ENCODE results near the gene TRIM31. TPM values are rescaled to one million over a fixed set of nuclear protein-coding genes. Genes with fewer than 3 reads are reported as not detected.
"Not testable (repeated sequence)": the region's sequence is repeated elsewhere in the genome, so short reads cannot be mapped to it uniquely, and the experiment has no call there.

Gene TRIM31
- total RNA-seq, 1 donor from 2014 or later, result not detected

DNA sequence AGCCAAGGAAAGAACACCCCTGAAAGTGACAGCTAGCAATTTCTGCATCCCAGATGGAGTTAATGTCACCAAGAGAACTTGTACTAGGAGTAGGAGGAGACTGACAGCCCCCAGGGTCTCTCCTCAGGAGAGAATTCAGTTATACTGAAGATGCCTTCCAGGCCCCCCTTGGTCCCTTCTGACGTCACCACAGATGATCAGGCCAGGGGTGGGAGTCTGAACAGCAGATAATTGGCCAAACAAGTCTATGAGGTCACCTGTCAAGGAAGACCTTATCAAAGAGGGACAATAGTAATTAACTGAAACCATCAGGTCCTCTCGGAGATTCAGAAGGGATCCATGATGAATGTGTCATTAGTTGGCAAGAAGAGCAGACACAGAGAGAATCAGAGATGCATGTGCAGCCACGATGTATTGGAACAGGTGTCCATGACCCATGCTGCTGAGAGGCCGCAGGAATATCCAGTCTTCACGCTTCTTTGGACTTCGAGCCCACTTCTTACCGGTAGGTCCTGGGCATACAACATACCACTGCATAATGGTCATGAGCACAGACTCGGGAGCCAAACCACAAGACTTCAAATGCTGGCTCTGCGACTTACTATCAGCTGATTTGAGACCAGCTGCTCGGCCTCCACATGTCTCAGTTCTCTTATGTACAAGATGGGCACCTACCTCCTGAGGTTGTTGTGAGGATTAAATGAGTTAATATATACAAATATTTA is 37.9 kb upstream of the TRIM31 start:
- intact Hi-C loops (cut with DNase I), result no loop called here
- DNase-seq (ENCODE audit: low spot score), result no peak

GRCh38 chr6:30149858-30150550 is 37.1 kb upstream of the TRIM31 start:
- intact Hi-C loops (cut with DNase I), result no loop called here
- DNase-seq (ENCODE audit: low spot score), result no peak

- intact Hi-C loops (cut with DNase I), result no loop called here
- no peak for DNase-seq (ENCODE audit: low spot score)
These were observed 36.3 kb upstream of the TRIM31 start for GRCh38 chr6:30149234-30149633.

- DNase-seq (ENCODE audit: low spot score), result no peak
- intact Hi-C loops (cut with DNase I), result no loop called here
These were observed 34.2 kb upstream of the TRIM31 start for GRCh38 chr6:30147096-30147495.

DNA sequence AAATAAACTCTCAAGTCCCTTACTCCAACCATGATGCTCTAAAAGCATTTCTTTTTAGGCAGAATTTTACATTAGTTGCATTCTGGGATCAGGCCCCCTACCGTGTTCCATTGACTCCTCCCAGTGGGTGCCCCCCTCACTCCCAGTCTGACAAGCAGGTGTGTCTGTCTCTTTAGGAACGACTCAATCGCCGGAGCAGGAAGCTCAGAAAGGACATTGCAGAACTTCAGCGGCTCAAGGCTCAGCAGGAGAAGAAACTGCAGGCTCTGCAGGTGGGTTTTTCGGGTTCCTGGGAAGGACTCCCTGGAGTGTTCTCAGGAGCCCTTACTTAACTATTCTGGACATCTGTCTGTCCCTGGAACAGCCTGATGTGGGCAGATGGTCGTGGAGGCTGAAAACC is 32.9 kb upstream of the TRIM31 start:
- no peak for DNase-seq (ENCODE audit: low spot score)
- intact Hi-C loops (cut with DNase I), result no loop called here

DNA sequence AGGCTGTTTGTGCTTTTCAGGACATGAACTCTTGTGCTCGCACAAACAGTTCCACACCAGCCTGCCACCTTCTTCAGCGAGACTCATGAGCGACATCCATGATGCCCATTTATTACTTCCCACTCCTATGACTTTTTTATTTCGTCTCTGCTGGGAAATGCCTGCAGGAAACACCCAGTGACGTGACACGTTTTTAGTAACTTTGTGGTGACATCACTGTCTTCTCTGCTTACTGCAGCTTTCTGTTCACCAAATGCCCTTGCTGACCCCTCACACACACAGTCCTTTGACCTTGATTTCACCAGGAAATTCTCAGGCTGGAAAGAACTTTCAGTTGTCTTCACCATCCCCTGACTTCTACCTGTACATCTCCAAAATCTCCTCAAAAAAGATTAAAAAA is 31.9 kb upstream of the TRIM31 start:
- DNase-seq (ENCODE audit: low spot score), result no peak
- intact Hi-C loops (cut with DNase I), result no loop called here

- no peak for DNase-seq (ENCODE audit: low spot score)
- intact Hi-C loops (cut with DNase I), result no loop called here
These were observed 30.9 kb upstream of the TRIM31 start for GRCh38 chr6:30143780-30144179.

- DNase-seq (ENCODE audit: low spot score), result no peak
- intact Hi-C loops (cut with DNase I), result no loop called here
These were observed 29.8 kb upstream of the TRIM31 start for GRCh38 chr6:30142665-30143064.

DNA sequence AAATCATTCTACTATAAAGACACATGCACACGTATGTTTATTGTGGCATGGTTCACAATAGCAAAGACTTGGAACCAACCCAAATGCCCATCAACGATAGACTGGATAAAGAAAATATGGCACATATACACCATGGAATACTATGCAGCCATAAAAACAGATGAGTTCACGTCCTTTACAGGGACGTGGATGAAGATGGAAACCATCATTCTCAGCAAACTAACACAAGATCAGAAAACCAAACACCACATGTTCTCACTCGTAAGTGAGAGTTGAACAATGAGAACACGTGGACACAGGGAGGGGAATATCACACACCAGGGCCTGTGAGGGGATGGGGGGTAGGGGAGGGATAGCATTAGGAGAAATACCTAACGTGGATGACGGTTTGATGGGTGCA is 27.4 kb upstream of the TRIM31 start:
- intact Hi-C loops (cut with DNase I); DNase-seq (ENCODE audit: low spot score): not testable (repeated sequence)

DNA sequence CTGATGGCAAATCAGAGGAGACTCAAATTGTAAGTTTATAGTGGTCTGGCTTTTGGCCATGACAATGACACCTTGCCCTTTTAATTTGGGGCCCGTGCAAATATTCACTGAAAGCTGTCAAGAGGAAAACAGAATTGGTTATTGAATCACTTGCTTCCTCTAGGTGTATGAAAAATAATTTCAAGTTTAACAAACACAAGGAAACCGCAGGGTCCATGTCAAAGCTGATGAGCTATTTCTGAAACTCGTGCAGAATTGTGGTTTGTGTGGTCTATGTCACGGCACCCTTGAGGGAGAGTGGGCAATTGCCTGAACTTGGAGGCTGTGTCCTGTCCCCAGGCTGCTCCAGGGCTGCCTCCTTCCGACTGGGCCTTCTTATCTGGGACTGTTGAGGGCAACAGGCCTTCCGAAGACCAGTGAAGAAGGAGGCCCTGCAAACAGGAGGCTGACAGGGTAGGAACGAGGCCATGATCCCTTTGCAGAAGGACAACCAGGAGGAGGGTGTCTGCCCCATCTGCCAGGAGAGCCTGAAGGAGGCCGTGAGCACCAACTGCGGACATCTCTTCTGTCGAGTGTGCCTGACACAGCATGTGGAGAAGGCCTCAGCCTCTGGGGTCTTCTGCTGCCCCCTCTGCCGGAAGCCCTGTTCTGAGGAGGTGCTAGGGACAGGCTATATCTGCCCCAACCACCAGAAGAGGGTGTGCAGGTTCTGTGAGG is 23.8 kb upstream of the TRIM31 start:
- intact Hi-C loops (cut with DNase I), result loop anchor here (10.0 kb wide), 1 partner anchor 292 kb away; no protein-coding TSS in a partner anchor

DNA sequence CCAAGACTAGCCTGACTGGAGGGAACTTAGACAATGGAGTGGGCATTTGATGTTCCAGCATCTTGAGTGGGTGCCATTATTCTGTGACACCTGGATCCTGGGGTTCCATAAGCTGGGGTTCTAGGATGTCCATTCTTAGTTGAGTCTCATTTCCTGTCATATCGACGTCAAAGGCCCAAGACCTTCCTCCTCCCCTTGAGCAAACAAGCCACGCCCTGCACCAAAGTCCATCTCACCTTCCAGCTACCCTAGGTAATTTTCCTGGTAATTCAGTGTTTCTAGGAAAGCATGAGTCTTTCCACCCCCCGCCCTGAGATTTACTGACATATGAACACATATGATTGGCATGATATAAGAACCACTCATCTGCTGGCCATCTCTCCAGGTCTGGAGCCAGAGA is 22.9 kb upstream of the TRIM31 start, which contains the start of gene TRIM40:
TSS of gene TRIM40 (plus strand) at position 384 of the 400 bp plus-strand sequence. CDS start 897 bp downstream, outside the sequence.
- intact Hi-C loops (cut with DNase I), result loop anchor here (10.0 kb wide), 1 partner anchor 291 kb away; no protein-coding TSS in a partner anchor
- no peak for DNase-seq (ENCODE audit: low spot score)

More for the DNA sequence above, 23.8 kb upstream of the TRIM31 start:
- DNase-seq (ENCODE audit: low spot score), result no peak

- DNase-seq (ENCODE audit: low spot score), result no peak
- intact Hi-C loops (cut with DNase I), result loop anchor here (10.0 kb wide), 1 partner anchor 290 kb away; no protein-coding TSS in a partner anchor
These were observed 22.3 kb upstream of the TRIM31 start for GRCh38 chr6:30135147-30135546.

- no peak for DNase-seq (ENCODE audit: low spot score)
- intact Hi-C loops (cut with DNase I), result loop anchor here (1.0 to 10.0 kb wide), 2 partner anchors 29 to 287 kb away; no protein-coding TSS in a partner anchor
These were observed 19.1 kb upstream of the TRIM31 start for GRCh38 chr6:30131947-30132497.

DNA sequence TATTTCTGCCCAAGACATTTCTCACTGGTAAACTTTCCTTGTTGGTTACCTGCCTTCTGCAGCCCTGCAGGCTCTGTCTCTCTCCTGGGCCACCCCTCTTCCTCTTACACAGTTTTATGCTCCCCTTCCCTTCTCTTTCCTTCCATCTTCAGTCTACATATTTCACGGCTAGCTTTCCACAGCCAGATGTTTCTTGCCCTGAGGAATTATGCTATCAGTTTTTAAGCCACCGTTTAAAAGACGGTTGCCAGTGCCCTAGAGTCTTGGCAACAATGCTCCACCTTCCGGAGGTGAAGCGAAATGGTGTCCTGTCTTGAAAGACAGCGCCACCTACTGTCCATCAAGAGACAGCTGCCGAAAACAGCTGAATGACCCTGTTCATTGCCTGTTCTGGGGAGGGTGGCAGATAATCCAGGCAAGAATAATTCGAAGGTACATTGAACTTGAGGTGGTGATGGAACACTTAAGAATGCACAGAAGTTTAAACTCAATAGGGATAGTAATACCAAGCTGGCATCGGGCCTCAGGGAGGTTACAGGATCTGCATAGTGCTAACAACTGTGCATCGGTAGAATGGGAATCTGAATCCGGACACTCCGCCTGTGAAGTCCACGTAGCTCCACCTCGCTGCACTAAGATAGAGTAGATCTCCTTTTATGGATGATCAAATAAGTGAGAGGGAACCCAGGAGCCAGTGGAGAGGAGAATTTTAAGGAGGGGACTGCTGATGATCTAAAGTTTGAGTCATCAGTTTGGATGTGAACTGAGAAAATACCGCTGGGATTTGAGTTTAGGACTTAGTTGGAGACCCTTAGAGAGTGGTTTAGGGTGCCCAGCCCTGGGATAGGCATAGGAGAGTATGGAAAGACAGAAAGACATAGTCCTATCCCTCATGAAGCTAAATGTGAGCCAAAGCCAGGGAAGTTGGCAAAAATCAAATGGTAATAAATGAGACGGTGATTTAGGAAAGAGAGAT is 18.3 kb upstream of the TRIM31 start:
- DNase-seq (ENCODE audit: low spot score), result peak; percentile 82
- intact Hi-C loops (cut with DNase I), result loop anchor here (1.0 to 10.0 kb wide), 2 partner anchors 28 to 286 kb away; no protein-coding TSS in a partner anchor

- intact Hi-C loops (cut with DNase I), result loop anchor here (10.0 kb wide), 1 partner anchor 285 kb away; no protein-coding TSS in a partner anchor
- no peak for DNase-seq (ENCODE audit: low spot score)
These were observed 17.3 kb upstream of the TRIM31 start for GRCh38 chr6:30130179-30130679.

DNA sequence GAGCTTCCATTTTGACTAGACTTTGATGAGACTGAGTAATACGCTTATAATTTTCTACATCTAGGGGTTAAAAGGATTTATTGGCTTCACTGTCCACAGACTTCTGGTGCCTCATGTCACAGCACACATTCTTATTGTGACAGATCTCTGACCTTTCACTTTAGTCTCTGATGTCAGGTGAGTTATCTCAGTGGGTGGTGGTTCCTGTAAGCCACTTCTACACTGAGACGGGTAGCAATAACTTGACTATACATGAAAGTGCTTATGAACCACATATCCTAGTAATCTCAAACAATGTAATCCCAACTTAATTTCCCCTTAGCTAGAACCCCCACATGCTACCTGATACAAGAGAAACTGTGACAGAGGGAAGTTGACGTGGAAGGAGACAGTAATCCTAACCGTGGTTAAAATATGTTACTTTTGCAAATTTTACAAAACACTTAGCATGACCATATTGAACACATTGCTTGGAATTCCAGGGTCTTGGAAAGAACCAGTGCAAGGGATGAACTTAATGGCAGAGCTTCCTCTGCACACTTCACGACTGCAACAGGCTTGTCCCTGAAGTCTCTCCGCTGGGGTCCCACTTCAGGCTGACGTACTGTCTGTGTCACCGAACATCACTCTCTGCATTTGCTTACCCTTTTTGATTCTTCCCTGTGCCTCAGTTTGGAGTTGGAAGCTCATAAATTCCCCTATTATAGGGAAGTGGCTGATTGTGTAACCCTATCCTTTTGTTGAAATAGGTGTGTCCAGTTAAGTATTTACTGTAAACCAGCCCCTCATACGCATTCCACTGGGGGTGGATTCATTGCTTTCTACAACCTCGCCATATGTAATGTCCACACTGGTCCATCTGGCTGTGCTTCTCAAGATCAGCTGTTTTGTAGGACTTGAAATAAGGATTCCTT is 16.6 kb upstream of the TRIM31 start:
- intact Hi-C loops (cut with DNase I), result loop anchor here (10.0 kb wide), 1 partner anchor 285 kb away; no protein-coding TSS in a partner anchor
- no peak for DNase-seq (ENCODE audit: low spot score)

Measured in cardiac septum (tissue), 1 donor.